MM.1S (cell line): ENCODE results near the gene ULK1.

Source experiments
- DNase-seq: peaks from one replicate; pipeline ENCODE4 v3.0.0-alpha.2; 2015
- H2AFZ ChIP-seq: fragments of 300-600 bp; sonication (generic); 2 replicates; pipeline ENCODE4 v1.6.0; 2016; ENCODE audit warnings: antibody characterized with exemption, low read length
- H3F3A ChIP-seq: fragments of 300-600 bp; sonication (generic); 2 replicates; pipeline ENCODE4 v1.6.1; 2016; ENCODE audit warnings: mild to moderate bottlenecking, antibody characterized with exemption, low read length, moderate library complexity, mixed read lengths; ENCODE audit not compliant: insufficient read depth
- H3K27ac ChIP-seq: fragments of 300-600 bp; sonication (generic); 2 replicates; pipeline ENCODE4 v1.5.1; 2016; ENCODE audit warnings: mild to moderate bottlenecking, low read length
- H3K27me3 ChIP-seq: fragments of 300-600 bp; sonication (generic); replicated peaks from 2 replicates; pipeline ENCODE4 v1.6.0; 2016; ENCODE audit warnings: low read length; ENCODE audit not compliant: insufficient read depth
- H3K36me3 ChIP-seq: fragments of 300-600 bp; sonication (generic); replicated peaks from 2 replicates; pipeline ENCODE4 v1.6.1; 2016; ENCODE audit warnings: mild to moderate bottlenecking, low read length, mixed read lengths; ENCODE audit not compliant: insufficient read depth
- H3K4me1 ChIP-seq: fragments of 300-600 bp; sonication (generic); 2 replicates; pipeline ENCODE4 v1.6.1; 2016; ENCODE audit warnings: low read length, mixed read lengths
- H3K4me2 ChIP-seq: fragments of 300-600 bp; sonication (generic); 2 replicates; pipeline ENCODE4 v1.6.0; 2016; ENCODE audit warnings: low read depth, low read length
- H3K4me3 ChIP-seq: fragments of 300-600 bp; sonication (generic); 2 replicates; pipeline ENCODE4 v1.5.1; 2016; ENCODE audit warnings: low read length, mixed read lengths
- H3K79me2 ChIP-seq: fragments of 300-600 bp; sonication (generic); 2 replicates; pipeline ENCODE4 v1.6.1; 2016; ENCODE audit warnings: mixed run types, low read length, mixed read lengths
- H3K9ac ChIP-seq: fragments of 300-600 bp; sonication (generic); 2 replicates; pipeline ENCODE4 v1.6.1; 2016; ENCODE audit warnings: low read length, mixed read lengths
- H3K9me2 ChIP-seq: fragments of 300-600 bp; sonication (generic); replicated peaks from 2 replicates; pipeline ENCODE4 v1.6.1; 2016; ENCODE audit warnings: mild to moderate bottlenecking, low read length, mixed read lengths; ENCODE audit not compliant: insufficient read depth
- H3K9me3 ChIP-seq: fragments of 300-600 bp; sonication (generic); replicated peaks from 2 replicates; pipeline ENCODE4 v1.6.1; 2016; ENCODE audit warnings: mild to moderate bottlenecking, low read length, mixed read lengths; ENCODE audit not compliant: insufficient read depth
- H4K20me1 ChIP-seq: fragments of 300-600 bp; sonication (generic); 2 replicates; pipeline ENCODE4 v1.6.1; 2016; ENCODE audit warnings: mild to moderate bottlenecking, low read length, moderate library complexity, mixed read lengths; ENCODE audit not compliant: insufficient read depth
- CTCF ChIP-seq: fragments of 300-600 bp; sonication (generic); IDR thresholded peaks from 2 replicates; pipeline ENCODE4 v1.5.1; 2016; ENCODE audit warnings: antibody characterized with exemption, low read length, mixed read lengths
- EZH2 ChIP-seq: fragments of 300-600 bp; sonication (generic); optimal IDR thresholded peaks from 2 replicates; pipeline ENCODE3; 2017; ENCODE audit warnings: low read depth, mild to moderate bottlenecking, antibody characterized with exemption, low read length, mixed read lengths
- EZH2phosphoT487 ChIP-seq: fragments of 300-600 bp; sonication (generic); IDR thresholded peaks from 2 replicates; pipeline ENCODE4 v1.6.1; 2018; ENCODE audit warnings: antibody characterized with exemption, low read length

ULK1 gene

GRCh38 chr12:131865180-131865875, 29.1 kb upstream of the ULK1 start:
- Histone ChIP-seq H3K27me3 (no peaks in the 10 kb centered on the region), H3F3A (no peaks in the 10 kb centered on the region), H2AFZ (no peak overlapping the region)

GRCh38 chr12:131867471-131867870, 27.0 kb upstream of the ULK1 start:
- H3K36me3 ChIP-seq, result no peaks in the 10 kb centered on the region

More at GRCh38 chr12:131865180-131865875, 29.1 kb upstream of the ULK1 start:
- no peak overlapping the region for H3K4me3 ChIP-seq
- no peaks in the 10 kb centered on the region for H3K9me3 ChIP-seq
- H3K9me2 ChIP-seq, result no peaks in the 10 kb centered on the region
- no peak overlapping the region for H3K27ac ChIP-seq
- no peak overlapping the region for H3K9ac ChIP-seq
- TF ChIP-seq CTCF, result no peak
- TF ChIP-seq EZH2, result no peak
- no peak for TF ChIP-seq EZH2phosphoT487
- H3K79me2 ChIP-seq, result no peaks in the 10 kb centered on the region
- H3K36me3 ChIP-seq, result no peaks in the 10 kb centered on the region
- DNase-seq, result no peak
- H4K20me1 ChIP-seq, result no peaks in the 10 kb centered on the region
- no peaks in the 10 kb centered on the region for H3K4me1 ChIP-seq
- no peak overlapping the region for H3K4me2 ChIP-seq

GRCh38 chr12:131867891-131868675, 26.3 kb upstream of the ULK1 start:
- Histone ChIP-seq H3K4me3 (no peak overlapping the region), H4K20me1 (no peaks in the 10 kb centered on the region), H3K36me3 (no peaks in the 10 kb centered on the region), H3F3A (no peaks in the 10 kb centered on the region), H2AFZ (no peak overlapping the region), H3K27ac (no peak overlapping the region), H3K9me2 (no peaks in the 10 kb centered on the region), H3K79me2 (no peaks in the 10 kb centered on the region), H3K4me2 (no peak overlapping the region), H3K9me3 (no peaks in the 10 kb centered on the region), H3K4me1 (no peaks in the 10 kb centered on the region), H3K9ac (no peak overlapping the region), H3K27me3 (no peaks in the 10 kb centered on the region)
- TF ChIP-seq EZH2phosphoT487 (no peak), EZH2 (no peak), CTCF (no peak)
- no peak for DNase-seq

More at GRCh38 chr12:131867471-131867870, 27.0 kb upstream of the ULK1 start:
- Histone ChIP-seq H3K27me3 (no peaks in the 10 kb centered on the region), H3K4me1 (no peaks in the 10 kb centered on the region), H2AFZ (no peak overlapping the region), H3K9ac (no peak overlapping the region), H3K9me2 (no peaks in the 10 kb centered on the region), H3K4me2 (no peak overlapping the region), H3K27ac (no peak overlapping the region), H3K4me3 (no peak overlapping the region), H3K79me2 (no peaks in the 10 kb centered on the region), H4K20me1 (no peaks in the 10 kb centered on the region), H3F3A (no peaks in the 10 kb centered on the region), H3K9me3 (no peaks in the 10 kb centered on the region)
- DNase-seq, result no peak
- no peak for TF ChIP-seq CTCF
